ENCODE measurements around the gene APMAP. TPM values are rescaled to one million over a fixed set of nuclear protein-coding genes. Genes with fewer than 3 reads are reported as not detected.

The APMAP gene
- polyA plus RNA-seq (ENCODE audit: low read depth in 6 of 6): 10 to 100 TPM; 41.4 to 71.6 (median 48.7) TPM

- no peaks in the 10 kb centered on the region for H3K36me3 Mint-ChIP-seq
- no peaks in the 10 kb centered on the region for H3K27me3 Mint-ChIP-seq
- H3K27ac Mint-ChIP-seq: peak within 1 kb of the TSS; percentile 97 to 99 (median 98)
- peak; percentile 93 for ATAC-seq (ENCODE audit: low read depth in 2 of 2)
- peak within 1 kb of the TSS; percentile 89 to 97 (median 95) for H3K4me3 Mint-ChIP-seq
- H3K9me3 Mint-ChIP-seq: no peaks in the 10 kb centered on the region
- peaks cover 34 to 50% (median 48%) of the 10 kb centered on the region in 3 donors for H3K4me1 Mint-ChIP-seq
- peak; percentile 96 for DNase-seq
Measured at GRCh38 chr20:24992487-24993205, at the start of gene APMAP. Gene APMAP, minus strand, starts transcription at chr20:24992751. Its CDS starts 63 bp downstream, at chr20:24992688.

GRCh38 chr20:25041813-25042530 lies 49.4 kb upstream of the APMAP start:
- Mint-ChIP-seq H3K4me3 (peak overlapping the region in 5 of 8 donors; percentile 72 to 89 (median 83)), H3K4me1 (peaks cover 41 to 79% (median 75%) of the 10 kb centered on the region in 3 donors), H3K27me3 (no peaks in the 10 kb centered on the region), H3K27ac (peak overlapping the region in 5 of 6 donors; percentile 63 to 97 (median 94)), H3K36me3 (no peaks in the 10 kb centered on the region), H3K9me3 (no peaks in the 10 kb centered on the region)
- ATAC-seq (ENCODE audit: low read depth in 2 of 2): no peak
- DNase-seq: no peak

- Mint-ChIP-seq H3K27ac (peak overlapping the region in 3 of 6 donors; percentile 49 to 94 (median 76)), H3K27me3 (no peaks in the 10 kb centered on the region), H3K36me3 (no peaks in the 10 kb centered on the region), H3K9me3 (no peaks in the 10 kb centered on the region), H3K4me3 (peak overlapping the region in 1 of 8 donors; percentile 77), H3K4me1 (peaks cover 50 to 83% (median 80%) of the 10 kb centered on the region in 3 donors)
- ATAC-seq (ENCODE audit: low read depth in 2 of 2) (no peak), DNase-seq (no peak)
Measured at GRCh38 chr20:25040438-25040831, 47.9 kb upstream of the APMAP start.

GRCh38 chr20:25039697-25040437 lies 47.3 kb upstream of the APMAP start:
- Mint-ChIP-seq H3K36me3 (no peaks in the 10 kb centered on the region), H3K27me3 (no peaks in the 10 kb centered on the region), H3K4me3 (peak overlapping the region in 1 of 8 donors; percentile 19), H3K9me3 (no peaks in the 10 kb centered on the region), H3K27ac (peak overlapping the region in 4 of 6 donors; percentile 32 to 94 (median 64)), H3K4me1 (peaks cover 50 to 82% (median 77%) of the 10 kb centered on the region in 3 donors)
- ATAC-seq (ENCODE audit: low read depth in 2 of 2): no peak
- DNase-seq: no peak

- H3K27ac Mint-ChIP-seq: peak overlapping the region in 5 of 6 donors; percentile 52 to 95 (median 86)
- ATAC-seq (ENCODE audit: low read depth in 2 of 2) (no peak), DNase-seq (no peak)
- H3K4me3 Mint-ChIP-seq: peak overlapping the region in 3 of 8 donors; percentile 9 to 70 (median 39)
- H3K36me3 Mint-ChIP-seq: no peaks in the 10 kb centered on the region
- peaks cover 57 to 80% (median 74%) of the 10 kb centered on the region in 3 donors for H3K4me1 Mint-ChIP-seq
- H3K27me3 Mint-ChIP-seq: no peaks in the 10 kb centered on the region
- H3K9me3 Mint-ChIP-seq: no peaks in the 10 kb centered on the region
Measured at GRCh38 chr20:25038591-25039015, 46.1 kb upstream of the APMAP start.

GRCh38 chr20:25038103-25038410 lies 45.5 kb upstream of the APMAP start:
- Mint-ChIP-seq H3K4me3 (peak overlapping the region in 7 of 8 donors; percentile 12 to 89 (median 81)), H3K27me3 (no peaks in the 10 kb centered on the region), H3K4me1 (peaks cover 57 to 77% (median 73%) of the 10 kb centered on the region in 3 donors)

GRCh38 chr20:25037288-25038102 lies 44.9 kb upstream of the APMAP start:
- DNase-seq (peak; percentile 36), ATAC-seq (ENCODE audit: low read depth in 2 of 2) (peak; percentile 70 to 77)
- H3K4me3 Mint-ChIP-seq: peak overlapping the region; percentile 53 to 89 (median 83)
- no peaks in the 10 kb centered on the region for H3K9me3 Mint-ChIP-seq
- no peaks in the 10 kb centered on the region for H3K27me3 Mint-ChIP-seq
- H3K36me3 Mint-ChIP-seq: no peaks in the 10 kb centered on the region
- H3K27ac Mint-ChIP-seq: peak overlapping the region; percentile 72 to 96 (median 93)
- H3K4me1 Mint-ChIP-seq: peaks cover 51 to 73% (median 72%) of the 10 kb centered on the region in 3 donors

More at GRCh38 chr20:25038103-25038410, 45.5 kb upstream of the APMAP start:
- DNase-seq (no peak), ATAC-seq (ENCODE audit: low read depth in 2 of 2) (no peak)
- no peaks in the 10 kb centered on the region for H3K36me3 Mint-ChIP-seq
- H3K27ac Mint-ChIP-seq: peak overlapping the region in 5 of 6 donors; percentile 72 to 95 (median 92)
- H3K9me3 Mint-ChIP-seq: no peaks in the 10 kb centered on the region

- Mint-ChIP-seq H3K27me3 (no peaks in the 10 kb centered on the region), H3K27ac (peak overlapping the region; percentile 85 to 96 (median 92)), H3K4me3 (peak overlapping the region; percentile 69 to 89 (median 83)), H3K4me1 (peaks cover 49 to 74% (median 70%) of the 10 kb centered on the region in 3 donors), H3K9me3 (no peaks in the 10 kb centered on the region), H3K36me3 (no peaks in the 10 kb centered on the region)
- ATAC-seq (ENCODE audit: low read depth in 2 of 2) (no peak), DNase-seq (no peak)
Measured at GRCh38 chr20:25036331-25036936, 43.9 kb upstream of the APMAP start.

GRCh38 chr20:25035921-25036320 lies 43.4 kb upstream of the APMAP start:
- Mint-ChIP-seq H3K4me3 (peak overlapping the region; percentile 69 to 89 (median 83)), H3K4me1 (peaks cover 49 to 75% (median 68%) of the 10 kb centered on the region in 3 donors), H3K9me3 (no peaks in the 10 kb centered on the region), H3K36me3 (no peaks in the 10 kb centered on the region), H3K27me3 (no peaks in the 10 kb centered on the region), H3K27ac (peak overlapping the region; percentile 57 to 96 (median 84))
- no peak for ATAC-seq (ENCODE audit: low read depth in 2 of 2)
- no peak for DNase-seq

GRCh38 chr20:25033924-25034300 lies 41.4 kb upstream of the APMAP start:
- H3K27me3 Mint-ChIP-seq: no peaks in the 10 kb centered on the region
- H3K36me3 Mint-ChIP-seq: peaks cover 11 to 12% of the 10 kb centered on the region in 2 donors
- peak overlapping the region in 2 of 6 donors; percentile 15 to 66 for H3K27ac Mint-ChIP-seq
- H3K4me1 Mint-ChIP-seq: peaks cover 55 to 70% (median 70%) of the 10 kb centered on the region in 3 donors
- ATAC-seq (ENCODE audit: low read depth in 2 of 2): no peak
- no peak for DNase-seq
- no peaks in the 10 kb centered on the region for H3K9me3 Mint-ChIP-seq
- no peak overlapping the region for H3K4me3 Mint-ChIP-seq

GRCh38 chr20:25033265-25033923 lies 40.8 kb upstream of the APMAP start:
- peak overlapping the region in 4 of 8 donors; percentile 40 to 82 (median 44) for H3K4me3 Mint-ChIP-seq
- peak overlapping the region in 5 of 6 donors; percentile 31 to 84 (median 79) for H3K27ac Mint-ChIP-seq
- H3K4me1 Mint-ChIP-seq: peaks cover 51 to 65% (median 65%) of the 10 kb centered on the region in 3 donors
- H3K27me3 Mint-ChIP-seq: no peaks in the 10 kb centered on the region
- DNase-seq (no peak), ATAC-seq (ENCODE audit: low read depth in 2 of 2) (no peak)
- no peaks in the 10 kb centered on the region for H3K9me3 Mint-ChIP-seq
- peaks cover 11 to 12% of the 10 kb centered on the region in 2 donors for H3K36me3 Mint-ChIP-seq
